Prostate gland (tissue), 2 donors: ENCODE data around the gene SRPRB. TPM values are rescaled to one million over a fixed set of nuclear protein-coding genes. Genes with fewer than 3 reads are reported as not detected.

Experiments used
- DNase-seq: peaks from one replicate; pipeline ENCODE4 v3.0.0-alpha.2; 2019; ENCODE audit warnings: low spot score
- H3K27ac ChIP-seq, 2 donors: fragments of 200-600 bp; sonication (generic); 2 replicates each; pipeline ENCODE4 v1.5.1; 2017 to 2019
- H3K27me3 ChIP-seq: fragments of 200-600 bp; sonication (generic); replicated peaks from 2 replicates; pipeline ENCODE4 v1.5.1; 2019; ENCODE audit not compliant: insufficient read depth
- H3K36me3 ChIP-seq, 2 donors: fragments of 200-600 bp; sonication (generic); 1 replicate in 1 of 2; 2 replicates in 1 of 2; pipeline versions ENCODE4 v1.5.1 to v1.8.1; 2017 to 2019
- H3K4me1 ChIP-seq: fragments of 200-600 bp; sonication (generic); replicated peaks from 2 replicates; pipeline ENCODE4 v1.5.1; 2019
- H3K4me3 ChIP-seq, 2 donors: fragments of 200-600 bp; sonication (generic); 2 replicates each; pipeline ENCODE4 v1.5.1; 2017 to 2019
- H3K9me3 ChIP-seq: fragments of 200-600 bp; sonication (generic); 2 replicates; pipeline ENCODE4 v1.5.1; 2017
- CTCF ChIP-seq, 4 experiments: fragments of 200-600 bp in 2 of 4; fragments of 450-650 bp in 2 of 4; sonication (generic) in 2 of 4; IDR thresholded peaks; 1 replicate in 3 of 4; 2 replicates in 1 of 4; pipeline ENCODE4 v1.5.1; 2016 to 2019; ENCODE audit warnings: antibody characterized with exemption in 4 of 4, mild to moderate bottlenecking in 2 of 4, moderate library complexity in 2 of 4
- POLR2A ChIP-seq: fragments of 450-650 bp; IDR thresholded peaks from one replicate; pipeline ENCODE4 v1.6.1; 2016; ENCODE audit warnings: antibody characterized with exemption, mild to moderate bottlenecking
- POLR2AphosphoS5 ChIP-seq: sonication (generic); formaldehyde crosslinking; IDR thresholded peaks from one replicate; pipeline ENCODE4 v1.6.1; 2017; ENCODE audit warnings: antibody characterized with exemption
- WGBS: methylation state at CpG from one replicate; pipeline ENCODE4 v1.1.5; 2018; 5-methylcytosine and 5-hydroxymethylcytosine counted together
- intact Hi-C: fragments of 100-400 bp; cut with DNase I; formaldehyde crosslinking; loops from one replicate; pipeline ENCODE4 v1.14.2; 2022
- total RNA-seq, 2 donors: library from RNA; depleted of rRNA; stranded (reverse); fragments of >200 nt; gene quantifications; one replicate each; pipeline ENCODE4 v1.1.0, GENCODE V29; 2016

The SRPRB gene
- total RNA-seq, 2 donors from 2014 or later: 25.5 to 29.1 TPM

- H3K4me3 ChIP-seq: no peak overlapping the region
- no peaks in the 10 kb centered on the region for H3K4me1 ChIP-seq
- no peaks in the 10 kb centered on the region for H3K36me3 ChIP-seq
- H3K9me3 ChIP-seq: no peaks in the 10 kb centered on the region
- intact Hi-C loops: no loop called here
- TF ChIP-seq POLR2A (no peak), CTCF (IDR thresholded peaks at IDR 0.05) (no peak), POLR2AphosphoS5 (no peak)
- WGBS: 88% methylated on average over 9 of the region's 9 CpGs
- no peak for DNase-seq
- H3K27me3 ChIP-seq: no peaks in the 10 kb centered on the region
- no peak overlapping the region for H3K27ac ChIP-seq
Observed at GRCh38 chr3:133758964-133759739, 46.5 kb upstream of the SRPRB start.

- Histone ChIP-seq H3K4me1 (no peaks in the 10 kb centered on the region), H3K9me3 (no peaks in the 10 kb centered on the region), H3K36me3 (no peaks in the 10 kb centered on the region), H3K4me3 (no peak overlapping the region), H3K27ac (no peak overlapping the region), H3K27me3 (no peaks in the 10 kb centered on the region)
- WGBS: 56% methylated on average over 2 of the region's 2 CpGs
- no peak for TF ChIP-seq POLR2A
- no peak for TF ChIP-seq CTCF (IDR thresholded peaks at IDR 0.05)
- no peak for TF ChIP-seq POLR2AphosphoS5
- intact Hi-C loops: no loop called here
- DNase-seq: no peak
Observed at GRCh38 chr3:133759740-133760305, 45.8 kb upstream of the SRPRB start.

- intact Hi-C loops: no loop called here
- no peak for DNase-seq
- no peaks in the 10 kb centered on the region for H3K27me3 ChIP-seq
- H3K4me1 ChIP-seq: no peaks in the 10 kb centered on the region
- no peak for TF ChIP-seq POLR2A
- no peak for TF ChIP-seq POLR2AphosphoS5
- no peak for TF ChIP-seq CTCF (IDR thresholded peaks at IDR 0.05)
- WGBS: 100% methylated on average over 2 of the region's 2 CpGs
- H3K27ac ChIP-seq: no peak overlapping the region
- no peaks in the 10 kb centered on the region for H3K9me3 ChIP-seq
- no peaks in the 10 kb centered on the region for H3K36me3 ChIP-seq
- H3K4me3 ChIP-seq: no peak overlapping the region
Observed at GRCh38 chr3:133760916-133761315, 44.7 kb upstream of the SRPRB start.

GRCh38 chr3:133761605-133762484, 43.8 kb upstream of the SRPRB start:
- H3K36me3 ChIP-seq: no peaks in the 10 kb centered on the region
- H3K27me3 ChIP-seq: no peaks in the 10 kb centered on the region
- no peaks in the 10 kb centered on the region for H3K4me1 ChIP-seq
- WGBS: 59% methylated on average over 6 of the region's 6 CpGs
- no peaks in the 10 kb centered on the region for H3K9me3 ChIP-seq
- intact Hi-C loops: no loop called here
- no peak overlapping the region for H3K27ac ChIP-seq
- no peak for DNase-seq
- H3K4me3 ChIP-seq: no peak overlapping the region
- no peak for TF ChIP-seq POLR2AphosphoS5
- TF ChIP-seq POLR2A: no peak
- TF ChIP-seq CTCF (IDR thresholded peaks at IDR 0.05): no peak
